HL-60 (cell line): ENCODE results near the gene RHO.
"Not testable (repeated sequence)": the region's sequence is repeated elsewhere in the genome, so short reads cannot be mapped to it uniquely, and the experiment has no call there.

Source experiments
- DNase-seq, 2 experiments: peaks; one replicate each; pipeline ENCODE4 v3.0.0-alpha.2; 2010 to 2020; ENCODE audit warnings: low read depth in 1 of 2, low spot score in 1 of 2
- H3K27ac ChIP-seq: fragments of 250-450 bp; sonication (Bioruptor Pico); replicated peaks from 2 replicates; pipeline ENCODE4 v1.5.1; 2020; ENCODE audit warnings: mild to moderate bottlenecking, moderate library complexity
- H3K27me3 ChIP-seq: fragments of 250-450 bp; sonication (Bioruptor Pico); 2 replicates; pipeline ENCODE4 v1.5.1; 2021; ENCODE audit warnings: mild to moderate bottlenecking, moderate library complexity; ENCODE audit not compliant: insufficient read depth, poor library complexity, severe bottlenecking
- H3K4me3 ChIP-seq: replicated peaks from 2 replicates; pipeline ENCODE4 v1.5.1; 2011; ENCODE audit warnings: mild to moderate bottlenecking, control low read depth, low read length; ENCODE audit not compliant: insufficient read depth
- GABPA ChIP-seq: IDR thresholded peaks from 2 replicates; pipeline ENCODE4 v1.6.1; 2012; ENCODE audit warnings: low read depth
- POLR2AphosphoS5 ChIP-seq: IDR thresholded peaks from 2 replicates; pipeline ENCODE4 v1.6.1; 2012; ENCODE audit warnings: low read depth
- SPI1 ChIP-seq: IDR thresholded peaks from 2 replicates; pipeline ENCODE4 v1.6.1; 2012; ENCODE audit warnings: low read depth, mild to moderate bottlenecking, borderline replicate concordance
- TF ChIP-seq, protein P1 (sequence below): IDR thresholded peaks from 2 replicates; pipeline ENCODE4 v1.6.1; 2012; ENCODE audit warnings: low read depth; ENCODE audit not compliant: insufficient replicate concordance
- TF ChIP-seq, protein P2 (sequence below): IDR thresholded peaks from one replicate; pipeline ENCODE4 v1.5.1; 2011; ENCODE audit warnings: low read length, control low read depth, inconsistent platforms; ENCODE audit not compliant: insufficient read depth

Gene RHO

DNA sequence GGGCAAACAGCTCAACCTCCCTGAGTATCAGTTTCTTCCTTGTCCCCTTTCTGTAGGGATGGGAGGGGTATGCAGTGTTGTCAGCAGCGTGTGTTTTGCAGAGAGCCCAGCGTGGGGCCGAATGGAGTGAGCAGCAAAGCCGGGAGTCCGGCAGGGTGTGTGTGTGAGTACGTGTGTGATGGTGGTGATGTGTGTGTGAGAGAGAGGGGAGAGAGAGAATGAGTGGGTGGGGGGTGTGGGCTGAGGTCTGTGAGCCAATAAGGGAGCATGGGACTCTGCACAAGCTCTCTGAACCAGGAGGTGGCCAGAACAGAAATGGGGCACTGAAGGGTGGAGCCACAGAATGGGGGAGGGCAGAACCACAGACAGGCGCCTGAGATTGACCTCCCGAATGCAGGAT is 44.6 kb upstream of the RHO start:
- DNase-seq = no peak
- H3K27me3 ChIP-seq = no peaks in the 10 kb centered on the region
- no peak overlapping the region for H3K27ac ChIP-seq

DNA sequence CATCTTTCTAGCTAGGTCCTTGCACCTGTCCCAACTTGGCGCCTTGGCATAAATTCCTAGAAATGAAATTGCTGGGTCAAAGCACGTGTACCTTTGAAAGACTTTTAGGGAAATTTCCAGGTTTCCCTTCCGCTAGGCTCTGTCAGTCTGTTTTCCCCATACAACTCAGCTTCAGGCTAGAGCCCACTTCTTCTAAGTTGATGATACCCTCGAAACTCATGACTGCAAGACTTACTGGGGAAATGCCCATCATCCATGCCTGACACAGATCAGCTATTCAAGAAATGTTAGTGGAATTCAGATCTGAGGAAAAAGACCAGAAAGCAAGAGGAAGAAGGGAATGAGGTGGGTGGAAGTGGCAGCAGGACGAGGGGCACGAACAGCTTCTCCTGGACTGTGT is 43.3 kb upstream of the RHO start:
- DNase-seq, H3K4me3 ChIP-seq, H3K27ac ChIP-seq, H3K27me3 ChIP-seq: not testable (repeated sequence)

More for the DNA sequence above, 44.6 kb upstream of the RHO start:
- no peak overlapping the region for H3K4me3 ChIP-seq
- TF ChIP-seq, protein P1, sequence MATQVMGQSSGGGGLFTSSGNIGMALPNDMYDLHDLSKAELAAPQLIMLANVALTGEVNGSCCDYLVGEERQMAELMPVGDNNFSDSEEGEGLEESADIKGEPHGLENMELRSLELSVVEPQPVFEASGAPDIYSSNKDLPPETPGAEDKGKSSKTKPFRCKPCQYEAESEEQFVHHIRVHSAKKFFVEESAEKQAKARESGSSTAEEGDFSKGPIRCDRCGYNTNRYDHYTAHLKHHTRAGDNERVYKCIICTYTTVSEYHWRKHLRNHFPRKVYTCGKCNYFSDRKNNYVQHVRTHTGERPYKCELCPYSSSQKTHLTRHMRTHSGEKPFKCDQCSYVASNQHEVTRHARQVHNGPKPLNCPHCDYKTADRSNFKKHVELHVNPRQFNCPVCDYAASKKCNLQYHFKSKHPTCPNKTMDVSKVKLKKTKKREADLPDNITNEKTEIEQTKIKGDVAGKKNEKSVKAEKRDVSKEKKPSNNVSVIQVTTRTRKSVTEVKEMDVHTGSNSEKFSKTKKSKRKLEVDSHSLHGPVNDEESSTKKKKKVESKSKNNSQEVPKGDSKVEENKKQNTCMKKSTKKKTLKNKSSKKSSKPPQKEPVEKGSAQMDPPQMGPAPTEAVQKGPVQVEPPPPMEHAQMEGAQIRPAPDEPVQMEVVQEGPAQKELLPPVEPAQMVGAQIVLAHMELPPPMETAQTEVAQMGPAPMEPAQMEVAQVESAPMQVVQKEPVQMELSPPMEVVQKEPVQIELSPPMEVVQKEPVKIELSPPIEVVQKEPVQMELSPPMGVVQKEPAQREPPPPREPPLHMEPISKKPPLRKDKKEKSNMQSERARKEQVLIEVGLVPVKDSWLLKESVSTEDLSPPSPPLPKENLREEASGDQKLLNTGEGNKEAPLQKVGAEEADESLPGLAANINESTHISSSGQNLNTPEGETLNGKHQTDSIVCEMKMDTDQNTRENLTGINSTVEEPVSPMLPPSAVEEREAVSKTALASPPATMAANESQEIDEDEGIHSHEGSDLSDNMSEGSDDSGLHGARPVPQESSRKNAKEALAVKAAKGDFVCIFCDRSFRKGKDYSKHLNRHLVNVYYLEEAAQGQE = no peak
- no peak for TF ChIP-seq SPI1
- TF ChIP-seq, protein P2, sequence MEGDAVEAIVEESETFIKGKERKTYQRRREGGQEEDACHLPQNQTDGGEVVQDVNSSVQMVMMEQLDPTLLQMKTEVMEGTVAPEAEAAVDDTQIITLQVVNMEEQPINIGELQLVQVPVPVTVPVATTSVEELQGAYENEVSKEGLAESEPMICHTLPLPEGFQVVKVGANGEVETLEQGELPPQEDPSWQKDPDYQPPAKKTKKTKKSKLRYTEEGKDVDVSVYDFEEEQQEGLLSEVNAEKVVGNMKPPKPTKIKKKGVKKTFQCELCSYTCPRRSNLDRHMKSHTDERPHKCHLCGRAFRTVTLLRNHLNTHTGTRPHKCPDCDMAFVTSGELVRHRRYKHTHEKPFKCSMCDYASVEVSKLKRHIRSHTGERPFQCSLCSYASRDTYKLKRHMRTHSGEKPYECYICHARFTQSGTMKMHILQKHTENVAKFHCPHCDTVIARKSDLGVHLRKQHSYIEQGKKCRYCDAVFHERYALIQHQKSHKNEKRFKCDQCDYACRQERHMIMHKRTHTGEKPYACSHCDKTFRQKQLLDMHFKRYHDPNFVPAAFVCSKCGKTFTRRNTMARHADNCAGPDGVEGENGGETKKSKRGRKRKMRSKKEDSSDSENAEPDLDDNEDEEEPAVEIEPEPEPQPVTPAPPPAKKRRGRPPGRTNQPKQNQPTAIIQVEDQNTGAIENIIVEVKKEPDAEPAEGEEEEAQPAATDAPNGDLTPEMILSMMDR = no peak
- TF ChIP-seq POLR2AphosphoS5 = no peak
- TF ChIP-seq GABPA = no peak

DNA sequence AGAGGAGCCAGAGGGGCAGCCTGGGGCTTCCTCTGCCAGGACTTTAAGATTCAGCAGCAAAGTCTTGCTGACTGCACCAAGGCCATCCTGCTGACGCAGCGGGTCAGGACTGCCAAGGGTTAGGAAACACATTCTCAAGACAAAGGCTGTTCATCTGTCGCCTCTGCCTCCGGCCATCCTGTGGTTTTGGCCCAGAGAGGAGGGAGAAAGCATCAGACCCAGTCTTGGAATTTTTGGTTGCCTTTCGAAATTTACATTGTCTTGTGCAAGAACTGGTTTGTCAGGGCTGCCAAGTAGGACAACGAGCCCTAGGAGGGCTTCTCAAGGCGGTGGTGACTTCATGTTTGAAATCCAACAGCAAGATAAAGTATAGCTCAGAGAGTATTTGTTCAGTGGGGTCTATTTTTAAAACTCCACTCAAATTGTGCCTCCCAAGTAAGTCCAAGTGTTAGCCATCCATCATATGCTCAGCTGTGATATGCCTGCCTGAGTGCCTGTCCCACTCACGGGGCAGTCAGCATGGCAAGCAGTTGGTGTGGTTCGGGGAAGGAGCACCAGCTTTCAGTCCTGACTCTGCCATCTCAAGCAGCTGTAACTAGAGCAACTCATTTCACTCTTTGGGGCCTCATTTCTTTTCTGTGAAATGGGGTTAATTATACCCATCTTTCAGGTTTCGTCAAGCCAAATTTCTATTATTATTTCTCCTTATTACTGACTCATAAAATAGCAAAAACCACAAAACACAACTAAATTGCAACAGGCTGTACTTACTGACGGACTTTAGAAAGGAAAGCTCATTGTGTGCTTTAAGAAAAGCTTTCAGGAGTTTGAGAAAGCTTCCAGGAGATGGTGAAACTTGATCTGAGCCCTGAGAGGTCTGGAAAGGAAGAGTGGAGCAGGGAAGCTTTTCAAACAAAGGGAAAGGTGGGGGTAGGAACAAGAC is 42.4 kb upstream of the RHO start:
- TF ChIP-seq GABPA (no peak), POLR2AphosphoS5 (no peak), SPI1 (no peak)
- TF ChIP-seq, protein P1 = no peak
- TF ChIP-seq, protein P2 = no peak
- no peak for DNase-seq
- no peak overlapping the region for H3K27ac ChIP-seq
- H3K27me3 ChIP-seq = no peaks in the 10 kb centered on the region
- no peak overlapping the region for H3K4me3 ChIP-seq

DNA sequence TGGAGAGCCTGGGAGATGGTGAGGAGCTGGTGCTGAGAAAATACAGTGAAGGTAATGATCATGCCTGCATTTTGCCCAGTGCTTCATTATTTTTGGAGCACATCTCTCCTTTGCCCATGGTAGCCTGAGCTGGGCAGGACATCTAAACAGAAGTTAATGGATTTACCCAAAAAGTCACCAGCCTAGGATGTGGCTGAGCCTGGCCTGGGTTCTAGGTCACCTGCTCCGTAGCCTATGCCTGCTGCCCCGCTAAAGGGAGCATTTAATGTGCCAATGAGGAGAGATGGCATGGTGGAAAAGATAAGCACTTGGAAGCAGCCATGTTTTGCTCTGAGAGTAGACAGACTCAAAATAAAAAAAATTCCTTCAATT is 41.8 kb upstream of the RHO start:
- Histone ChIP-seq H3K4me3 (no peak overlapping the region), H3K27ac (no peak overlapping the region), H3K27me3 (no peaks in the 10 kb centered on the region)
- no peak for TF ChIP-seq POLR2AphosphoS5
- no peak for TF ChIP-seq GABPA
- TF ChIP-seq, protein P2 = no peak
- TF ChIP-seq SPI1 = no peak
- TF ChIP-seq, protein P1 = no peak
- DNase-seq = no peak
